Left cardiac atrium (tissue), 4 donors: ENCODE results near the gene LRRC4C. TPM values are rescaled to one million over a fixed set of nuclear protein-coding genes. Genes with fewer than 3 reads are reported as not detected.
A peak's percentile ranks its signal among the peaks of the same experiment; 100 is the strongest.

Experiments
- ATAC-seq, 2 donors: fragments of 200-7000 bp; cut with Tn5 transposase; one replicate each; pipeline ENCODE4 v1.9.1; 2020; ENCODE audit warnings: mild to moderate bottlenecking in 2 of 2, moderate library complexity in 2 of 2
- DNase-seq: peaks from one replicate; pipeline ENCODE4 v3.0.0-alpha.2; 2020
- intact Hi-C, 2 donors: fragments of 100-400 bp; cut with DNase I; formaldehyde crosslinking; loops; one replicate each; pipeline versions ENCODE4 v1.14.1 to v1.15.1; 2022 to 2023
- total RNA-seq, 2 donors: library from RNA; stranded (reverse); fragmentation: NEBNext Ultra II Directional; extraction: Animal tissue kit (Norgen Biotek cat#: 25700); gene quantifications; one replicate each; pipeline ENCODE4 v1.2.1, GENCODE V29; 2021
- donor health status: DM: no; HTN: yes; CAD: no.
- donor health status: DM: no; HTN: yes; CAD: no; lungs with severe emphysema.
- donor health status: DM: yes; HTN: yes; CAD: no.
- donor health status: Dilated cardiomyopathy.

LRRC4C gene
- total RNA-seq, 2 donors from 2014 or later = 1.3 to 1.6 TPM

DNA sequence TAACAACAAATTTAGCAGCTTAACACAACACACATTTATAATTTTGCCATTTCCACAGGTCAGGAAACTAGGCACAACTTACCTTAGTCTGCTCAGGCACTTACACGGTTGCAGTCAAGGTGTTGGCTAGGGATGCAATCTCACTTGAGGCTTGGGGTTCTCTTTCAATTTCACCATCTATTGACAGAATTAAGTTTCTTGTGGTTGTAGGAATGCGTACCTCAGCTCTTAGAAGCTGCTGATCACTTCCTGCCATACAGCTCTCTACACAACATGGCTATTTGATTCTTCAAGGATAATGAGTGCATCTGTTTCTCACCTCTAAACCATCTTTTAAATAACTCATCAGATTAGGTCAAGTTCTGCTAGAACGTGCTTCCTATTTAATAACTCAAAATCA is 968.1 kb downstream of the LRRC4C start:
- DNase-seq (no peak), ATAC-seq (no peak)
- intact Hi-C loops = no loop called here

DNA sequence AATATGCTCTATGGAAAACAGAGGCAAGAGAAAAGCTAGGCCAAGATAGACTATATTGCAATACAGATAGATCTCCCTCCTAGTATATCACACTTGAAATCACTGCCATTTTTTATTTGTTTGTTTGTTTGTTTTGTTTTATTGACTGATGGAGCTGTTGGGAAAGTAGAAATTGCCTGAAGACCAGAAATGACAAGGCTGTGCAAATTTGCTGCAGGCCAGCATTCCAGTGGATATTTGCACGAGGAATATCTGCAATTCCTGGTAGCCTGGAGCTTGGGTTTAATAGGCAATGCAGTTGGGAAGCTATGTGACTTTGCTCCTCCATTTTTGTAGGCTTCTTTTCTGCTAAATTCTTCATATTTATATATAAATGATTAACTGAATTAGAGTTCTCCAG is 991.7 kb downstream of the LRRC4C start:
- DNase-seq (no peak), ATAC-seq (no peak)
- intact Hi-C loops = no loop called here

DNA sequence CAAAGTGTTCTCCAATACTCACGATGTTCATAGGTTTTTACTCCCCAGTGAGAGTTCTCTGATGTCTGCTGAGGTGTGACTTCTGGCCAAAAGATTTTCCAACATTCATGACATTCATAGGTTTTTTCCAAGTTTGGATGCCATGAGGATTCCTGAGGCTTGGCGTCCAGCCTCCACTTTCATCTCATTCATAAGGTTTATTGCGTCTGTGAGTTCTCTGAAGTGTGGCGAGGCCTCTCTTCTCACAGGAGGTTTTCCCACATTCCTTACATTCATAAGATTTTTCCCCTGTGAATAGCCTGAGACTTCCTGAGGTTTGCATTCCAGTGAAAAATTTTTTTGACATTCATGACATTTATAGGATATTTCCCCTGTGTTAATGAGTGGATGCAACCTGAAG is 1014.1 kb downstream of the LRRC4C start:
- intact Hi-C loops = no loop called here

DNA sequence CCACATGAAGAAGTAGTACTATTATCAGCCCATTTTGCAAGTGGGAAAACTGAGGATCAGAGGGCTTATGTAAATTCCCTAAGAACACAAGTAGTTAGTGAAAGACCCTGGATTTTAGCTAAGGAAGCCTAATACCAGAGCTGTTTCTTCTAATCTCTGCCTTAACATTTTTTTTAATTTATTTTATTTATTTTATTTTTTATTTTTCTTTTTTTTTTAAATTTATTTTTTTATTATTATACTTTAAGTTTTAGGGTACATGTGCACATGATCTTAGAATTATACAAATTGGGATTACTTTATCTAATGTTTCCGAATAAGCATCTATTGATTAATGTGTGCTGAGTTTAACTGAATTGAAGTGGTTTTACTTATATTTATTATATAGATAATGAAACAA is 1015.3 kb downstream of the LRRC4C start:
- no peak for DNase-seq
- intact Hi-C loops = no loop called here
- ATAC-seq = no peak

More for the DNA sequence above, 1014.1 kb downstream of the LRRC4C start:
- ATAC-seq = no peak
- DNase-seq = no peak

DNA sequence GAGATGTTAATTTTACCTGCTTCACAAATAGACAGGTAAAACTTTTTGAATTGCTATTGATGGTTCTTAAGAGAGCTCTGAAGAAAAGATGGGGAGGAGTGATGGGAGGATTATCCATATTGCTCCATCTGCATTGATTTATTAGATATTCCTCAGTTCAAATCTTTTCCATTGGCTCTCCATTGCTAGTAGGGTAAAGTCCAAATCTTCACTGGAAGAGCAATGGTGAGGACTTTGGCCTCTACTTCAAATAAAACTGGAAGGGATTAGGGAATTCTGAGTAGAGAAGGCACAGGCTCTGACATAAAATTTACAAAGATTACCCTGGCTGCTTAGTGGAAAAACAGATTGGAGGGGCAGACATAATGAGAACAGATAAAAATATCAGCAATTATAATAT is 1024.1 kb downstream of the LRRC4C start:
- ATAC-seq = no peak
- no peak for DNase-seq
- intact Hi-C loops = no loop called here

DNA sequence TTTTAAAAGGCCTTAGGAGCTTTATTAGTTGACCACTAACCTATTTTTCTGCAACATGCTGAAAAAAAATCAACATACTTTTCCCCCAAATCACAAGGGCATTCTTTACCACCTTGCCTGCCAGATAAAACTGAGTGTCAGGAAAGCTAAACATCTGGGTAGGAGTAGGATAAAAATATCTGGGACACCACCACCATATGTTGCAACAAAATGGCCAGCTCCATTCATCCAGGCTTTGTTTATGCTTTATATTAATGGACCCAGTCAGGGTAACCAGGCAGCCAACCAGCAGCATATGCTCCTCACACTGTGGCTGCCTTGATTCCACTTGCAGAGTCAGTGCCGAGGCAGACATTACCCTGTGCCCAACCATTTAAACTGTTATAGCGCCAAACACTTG is 1024.5 kb downstream of the LRRC4C start:
- DNase-seq (no peak), ATAC-seq (no peak)
- intact Hi-C loops = no loop called here

DNA sequence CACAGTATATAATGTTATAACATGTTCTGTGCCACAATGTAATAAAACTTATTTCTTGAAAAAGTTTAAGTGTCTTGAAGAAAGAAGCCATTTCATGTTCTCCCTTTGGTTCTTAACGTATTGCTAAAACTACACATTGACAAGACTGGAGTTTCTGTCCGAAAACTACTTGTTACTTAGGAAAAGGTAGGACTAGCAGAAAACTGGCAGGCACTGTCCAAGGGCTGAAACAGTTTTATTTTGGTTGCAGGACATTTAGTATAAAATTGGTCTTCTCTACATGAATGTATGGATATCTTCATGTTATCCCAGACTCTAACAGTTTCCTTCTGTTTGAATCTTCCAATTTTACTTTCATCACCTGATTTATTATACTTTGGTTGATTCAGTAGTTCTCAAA is 1027.1 kb downstream of the LRRC4C start:
- DNase-seq (no peak), ATAC-seq (no peak)
- intact Hi-C loops = no loop called here

DNA sequence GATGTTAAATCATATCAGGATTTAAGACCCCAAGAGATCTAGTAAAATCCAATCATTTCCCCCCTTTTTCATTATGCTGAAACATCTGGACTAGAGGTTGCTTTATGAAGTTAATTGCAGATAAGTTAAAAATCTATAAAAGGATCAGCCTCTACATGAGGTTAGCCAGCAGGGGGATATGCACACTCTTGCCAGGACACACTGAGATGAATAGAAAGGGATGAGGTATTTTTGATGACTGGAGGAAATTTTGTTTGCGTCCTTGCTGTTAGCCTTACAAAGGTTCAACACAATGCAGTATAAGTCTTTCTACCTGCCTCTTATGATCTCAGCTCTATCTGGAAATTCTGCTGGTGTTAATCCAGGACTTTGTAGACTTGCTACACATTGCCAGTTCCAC is 1034.3 kb downstream of the LRRC4C start:
- intact Hi-C loops = loop anchor here in 1 of 2 donors (10.0 kb wide), 1 partner anchor 60 kb away; no protein-coding TSS in a partner anchor
- no peak for DNase-seq

DNA sequence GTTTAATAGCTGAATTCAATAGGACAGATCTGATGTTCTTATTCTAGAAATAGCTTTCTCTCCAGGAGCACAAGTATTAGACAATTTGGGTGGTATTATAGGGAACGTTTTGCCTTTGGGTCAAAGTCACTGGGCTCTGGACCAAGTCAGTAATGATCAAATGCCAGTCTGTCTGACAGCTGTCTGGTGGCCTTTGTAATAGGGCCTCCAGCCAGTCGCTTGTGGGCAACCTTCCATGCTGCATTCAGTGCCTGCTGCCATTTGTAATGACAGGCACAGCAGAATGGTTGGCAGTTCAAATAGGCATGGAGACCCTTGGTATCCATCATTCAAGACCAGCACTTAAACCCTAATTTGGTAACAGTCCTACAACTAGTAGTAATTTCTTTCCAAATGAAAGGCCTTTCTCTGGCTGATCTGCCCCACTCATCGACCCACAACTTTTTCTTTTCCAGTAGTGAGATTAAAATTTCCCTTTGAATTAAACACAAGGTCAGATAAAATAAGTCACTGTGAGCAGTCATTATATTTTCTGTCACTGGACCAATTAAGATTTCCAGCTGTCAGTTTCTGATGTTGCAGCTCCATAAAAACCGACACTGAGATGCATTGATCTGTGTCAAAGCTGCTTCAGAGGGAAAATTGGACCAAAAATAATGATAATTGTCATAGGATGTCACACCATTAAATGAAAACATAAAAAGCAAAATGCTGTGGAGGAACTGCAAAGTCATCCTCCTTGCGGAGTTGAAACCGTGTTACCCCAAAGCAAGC is 1038.1 kb downstream of the LRRC4C start:
- DNase-seq = no peak
- intact Hi-C loops = loop anchor here in 1 of 2 donors (10.0 kb wide), 1 partner anchor 63 kb away; no protein-coding TSS in a partner anchor
- ATAC-seq = no peak

More for the DNA sequence above, 1034.3 kb downstream of the LRRC4C start:
- ATAC-seq = no peak

DNA sequence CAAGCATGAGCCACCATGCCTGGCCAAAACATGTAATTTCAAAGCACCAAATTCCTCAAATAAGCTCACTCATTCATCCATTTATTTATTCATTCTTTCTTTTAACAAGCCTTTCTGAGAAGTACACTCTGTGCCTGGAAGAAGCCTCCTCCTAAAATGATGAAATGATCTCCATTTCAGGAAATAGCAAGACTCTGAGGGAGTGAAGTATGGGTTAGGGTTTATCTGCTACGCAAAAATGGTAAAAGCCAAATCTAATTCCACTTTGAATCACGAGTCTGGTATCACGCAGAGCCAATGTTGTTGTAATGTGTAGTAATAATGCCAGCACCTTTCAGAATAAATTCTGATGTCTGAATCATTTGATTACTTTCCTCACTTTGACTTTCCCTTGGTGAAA is 1041.8 kb downstream of the LRRC4C start:
- DNase-seq = no peak
- intact Hi-C loops = no loop called here
- ATAC-seq = peak; percentile 3 to 92

DNA sequence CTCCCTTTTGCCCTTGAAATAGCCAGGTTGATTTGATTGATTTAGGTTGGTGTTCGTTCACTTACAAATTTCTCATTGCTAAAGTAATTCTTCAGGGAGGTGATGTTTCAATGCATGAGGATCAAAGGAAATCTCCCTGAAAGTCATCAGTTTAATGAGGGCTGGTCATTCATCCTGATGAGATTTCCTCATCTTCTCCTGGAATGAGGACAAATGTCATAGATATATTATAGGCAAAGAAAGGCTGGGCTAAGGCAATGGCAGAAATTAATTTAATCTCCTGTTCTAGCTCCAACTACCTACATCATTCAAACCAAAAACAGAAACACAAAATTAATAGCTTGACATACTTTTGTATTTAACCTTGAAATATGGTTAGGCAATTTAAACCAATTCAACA is 1052.1 kb downstream of the LRRC4C start:
- ATAC-seq (no peak), DNase-seq (no peak)
- intact Hi-C loops = no loop called here

DNA sequence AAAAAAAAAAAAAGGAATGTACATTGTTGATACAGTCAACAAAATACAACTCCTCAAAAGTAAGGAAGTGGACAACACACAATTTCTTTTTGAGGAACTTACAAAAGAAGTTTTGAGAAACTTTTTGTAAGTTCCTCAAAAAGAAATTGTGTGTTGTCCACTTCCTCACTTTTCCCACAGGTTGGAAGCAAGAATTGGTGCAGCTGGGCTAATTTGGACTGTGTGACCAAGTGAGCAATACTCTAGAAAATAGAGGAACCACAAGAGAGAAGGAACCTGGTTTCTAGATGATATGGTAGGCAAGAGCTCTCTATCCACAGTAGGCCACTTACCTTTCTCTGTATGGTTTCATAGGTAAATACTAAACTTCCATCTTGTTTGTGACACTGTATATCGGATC is 1053.8 kb downstream of the LRRC4C start:
- DNase-seq (no peak), ATAC-seq (no peak)
- intact Hi-C loops = no loop called here

DNA sequence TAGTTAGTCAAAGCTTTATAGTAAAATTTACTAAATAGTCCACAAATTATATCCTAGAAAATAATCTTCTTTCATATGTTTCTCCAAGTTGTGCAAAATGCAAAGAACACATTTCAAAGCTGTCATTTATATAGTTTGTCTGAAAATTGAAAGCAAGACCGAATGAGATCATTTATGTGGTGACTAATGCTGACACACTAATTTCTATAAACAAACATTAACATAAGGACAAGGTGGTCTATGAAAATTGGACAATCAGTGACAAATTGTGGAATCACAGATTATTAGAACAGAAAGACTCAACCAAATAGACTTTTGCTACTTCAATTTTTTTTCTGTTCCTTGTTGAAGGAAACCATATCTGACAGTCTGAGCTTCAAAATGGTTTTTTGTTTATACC is 1056.1 kb downstream of the LRRC4C start:
- ATAC-seq (no peak), DNase-seq (no peak)
- intact Hi-C loops = no loop called here

DNA sequence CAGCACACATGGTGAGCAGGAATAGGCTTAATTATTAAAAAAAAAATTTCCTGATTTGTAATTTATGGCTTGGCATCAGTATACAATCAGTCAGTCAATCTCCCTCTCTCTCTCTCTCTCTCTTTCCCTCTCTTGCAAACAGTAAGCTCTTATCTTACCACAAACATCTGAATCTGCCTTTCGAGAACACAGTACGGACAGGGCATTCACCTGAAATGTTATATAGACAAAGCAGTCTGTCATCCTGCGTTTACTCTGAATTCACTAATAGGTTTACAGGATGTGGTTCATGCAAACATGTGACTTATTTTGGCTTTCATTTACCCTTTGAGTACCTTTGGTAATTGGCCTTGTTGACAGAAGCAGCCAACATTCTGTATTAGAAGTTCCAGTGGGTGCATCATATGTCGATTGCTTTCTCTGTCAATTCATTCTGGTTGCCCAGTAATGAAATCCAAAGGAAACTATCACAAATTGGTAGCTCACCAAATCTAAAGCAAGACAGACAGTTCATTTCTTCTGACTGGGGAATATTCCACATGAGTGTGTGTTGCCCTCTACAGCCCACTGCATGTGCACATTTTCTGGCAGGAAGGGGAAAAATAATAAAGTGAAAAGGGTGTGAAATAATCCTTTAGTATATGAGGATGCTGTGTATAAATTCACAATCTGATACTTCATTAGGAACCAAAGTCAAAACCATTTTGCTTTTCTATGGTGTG is 1058.2 kb downstream of the LRRC4C start:
- intact Hi-C loops = no loop called here
- no peak for DNase-seq
- no peak for ATAC-seq

DNA sequence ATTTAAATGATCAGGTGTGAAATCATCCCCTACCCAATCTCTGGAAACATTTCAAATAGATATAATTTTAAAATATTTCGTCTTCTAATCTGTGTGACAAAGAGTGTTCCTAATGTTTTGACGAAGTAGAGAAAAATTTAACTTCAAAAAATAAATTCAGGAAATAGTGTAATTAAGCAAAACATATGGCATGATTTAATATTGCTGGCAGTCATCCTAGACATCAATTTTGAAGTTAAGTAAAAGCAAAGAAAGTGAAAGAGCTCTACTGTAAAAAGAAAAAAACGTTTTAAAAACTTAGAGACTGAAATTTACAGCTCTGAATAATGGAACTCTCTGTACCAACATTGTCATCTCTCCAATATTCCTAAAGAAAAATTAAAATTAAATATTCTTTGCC is 1062.3 kb downstream of the LRRC4C start:
- DNase-seq = no peak
- ATAC-seq = no peak
- intact Hi-C loops = no loop called here

DNA sequence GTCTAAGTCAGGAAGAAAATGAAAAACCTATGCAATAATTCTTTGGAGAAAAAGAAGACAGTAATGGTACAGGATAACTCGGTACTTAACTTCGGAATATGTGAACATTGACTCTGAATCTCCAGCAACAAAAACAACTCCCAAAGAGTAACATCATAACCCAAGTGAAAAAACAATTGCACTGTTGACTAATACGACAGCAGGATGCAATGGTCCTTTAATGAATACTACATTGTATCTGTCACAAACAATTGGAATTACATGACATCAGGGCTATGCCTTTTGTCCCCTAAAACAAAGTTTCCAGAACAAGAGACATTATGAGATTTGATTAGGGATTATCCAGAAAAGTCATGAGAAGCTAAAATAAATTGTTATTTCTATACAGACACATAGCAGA is 1065.9 kb downstream of the LRRC4C start:
- ATAC-seq (no peak), DNase-seq (no peak)
- intact Hi-C loops = no loop called here

DNA sequence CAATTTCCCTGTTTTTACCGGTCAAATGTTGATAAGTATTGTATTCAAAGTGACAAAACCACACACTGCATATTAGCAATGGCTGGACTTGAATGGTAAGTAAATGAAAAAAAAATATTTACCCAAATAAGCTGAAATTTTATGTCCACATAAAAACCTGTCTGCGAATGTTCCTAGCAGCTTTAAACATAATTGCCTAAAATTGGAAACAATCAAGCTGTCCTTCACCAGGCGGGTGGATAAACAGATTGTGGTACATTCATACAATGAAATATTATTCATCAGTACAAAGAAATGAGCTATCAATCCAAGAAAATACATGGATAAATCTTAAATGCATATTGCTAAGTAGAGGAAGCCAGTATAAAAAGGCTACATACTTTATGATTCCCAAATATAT is 1067.8 kb downstream of the LRRC4C start:
- DNase-seq (no peak), ATAC-seq (no peak)
- intact Hi-C loops = no loop called here

DNA sequence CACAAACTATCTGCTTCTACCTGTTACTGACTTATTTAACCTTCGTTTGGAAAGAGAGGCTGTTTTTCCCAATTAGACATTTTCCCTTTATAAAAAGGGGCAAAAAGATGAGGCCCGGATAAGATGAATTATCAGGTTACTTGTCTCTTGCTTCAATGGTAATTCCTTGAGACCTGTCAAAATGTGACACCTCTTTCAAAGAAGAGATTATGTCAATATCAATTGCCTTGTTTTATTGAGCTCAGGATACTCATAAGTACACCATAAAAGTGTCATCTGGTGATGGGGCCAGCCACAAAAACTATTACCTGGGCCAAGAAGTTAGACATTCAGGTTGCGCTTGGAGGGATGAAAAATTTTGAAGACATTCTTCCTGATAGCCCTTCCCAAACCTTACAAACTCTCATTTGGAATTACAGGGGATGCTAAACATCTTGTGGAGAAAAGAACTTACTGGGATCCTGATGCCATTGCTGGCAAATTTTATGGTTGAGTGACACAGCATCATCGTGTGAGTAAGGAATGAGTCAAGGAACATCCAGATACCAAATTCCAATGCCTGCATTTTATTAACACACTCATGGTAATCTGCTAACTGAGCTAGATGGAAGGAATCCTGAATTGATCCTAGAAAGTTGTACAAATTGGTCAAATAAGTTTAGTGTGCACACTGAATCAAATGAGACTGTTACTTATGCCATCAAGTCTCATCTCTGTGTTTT is 1071.2 kb downstream of the LRRC4C start:
- intact Hi-C loops = no loop called here
- ATAC-seq (no peak), DNase-seq (no peak)

DNA sequence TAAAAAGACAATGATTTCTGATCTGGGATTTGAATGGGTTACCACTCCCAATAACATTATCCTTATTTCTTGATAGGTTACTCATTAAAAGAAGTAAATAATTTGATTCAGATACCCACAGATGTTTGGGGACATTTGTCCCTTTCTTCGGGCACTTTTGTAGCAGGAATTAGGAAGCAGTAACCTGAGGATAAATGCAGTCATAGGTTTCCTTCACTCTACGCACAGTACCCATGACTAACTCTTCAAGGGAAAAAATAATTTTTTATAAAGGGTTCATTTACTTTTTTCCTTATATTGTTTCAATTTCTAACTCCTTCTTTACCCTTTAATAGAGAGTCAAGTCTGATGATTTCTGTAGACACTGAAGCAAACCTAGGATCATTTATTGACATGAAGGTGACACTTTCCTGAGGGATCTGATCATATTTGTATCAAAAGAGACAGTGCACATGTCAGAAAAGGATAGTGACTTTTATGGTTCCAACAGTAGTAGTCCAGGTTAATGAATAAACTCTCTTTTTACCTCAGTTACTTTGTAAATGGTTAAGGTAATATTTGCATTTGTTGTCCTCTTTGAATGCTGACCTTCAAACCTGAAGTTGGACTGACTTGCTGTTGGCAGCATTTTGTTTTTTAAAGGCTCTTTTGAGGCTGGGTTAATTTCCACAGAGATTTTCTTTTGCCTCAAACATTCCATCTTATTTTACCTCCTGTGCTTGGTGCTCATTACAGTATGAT is 1072.0 kb downstream of the LRRC4C start:
- intact Hi-C loops = no loop called here
- ATAC-seq = no peak
- DNase-seq = no peak

DNA sequence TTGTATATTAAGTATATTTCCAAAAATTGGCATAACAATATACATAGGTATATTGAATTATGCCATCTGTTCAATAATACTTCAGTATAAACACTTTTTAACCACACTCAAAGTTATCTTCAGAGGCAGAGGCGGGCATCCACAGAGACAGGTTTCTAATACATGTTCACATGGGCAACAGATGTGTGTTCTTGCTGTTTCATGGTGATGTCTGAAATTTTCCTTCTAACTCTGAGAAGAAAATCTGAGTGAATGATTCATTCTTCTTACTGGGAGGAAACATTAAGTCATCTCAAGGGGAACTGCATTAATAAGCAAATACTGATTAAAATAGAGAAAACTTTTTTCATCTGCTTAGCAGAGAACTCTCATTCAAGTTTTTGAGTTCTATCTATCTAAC is 1074.5 kb downstream of the LRRC4C start:
- intact Hi-C loops = no loop called here
- no peak for ATAC-seq
- DNase-seq = no peak
